ENCODE results near the gene ANKS1B.

DNA sequence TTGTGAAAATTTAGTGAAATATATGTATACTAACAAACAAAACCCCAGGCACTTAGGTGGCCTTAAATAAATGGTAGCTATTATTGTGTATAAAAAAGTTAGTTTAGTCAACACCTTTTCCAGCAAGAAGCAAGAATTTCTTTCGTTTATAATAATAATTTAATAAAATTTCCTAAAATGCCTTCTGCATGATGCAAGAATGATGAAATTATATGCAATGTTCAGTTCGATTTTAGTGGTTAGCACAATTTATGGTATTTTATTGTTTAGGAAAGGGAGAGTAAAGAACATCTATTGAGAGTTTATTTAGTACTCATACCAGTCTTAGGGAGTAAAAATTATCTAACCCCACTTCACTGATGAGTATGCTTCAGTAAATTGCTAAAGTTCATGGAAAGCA is 1048.9 kb downstream of the ANKS1B start:
- TF ChIP-seq, protein P1, sequence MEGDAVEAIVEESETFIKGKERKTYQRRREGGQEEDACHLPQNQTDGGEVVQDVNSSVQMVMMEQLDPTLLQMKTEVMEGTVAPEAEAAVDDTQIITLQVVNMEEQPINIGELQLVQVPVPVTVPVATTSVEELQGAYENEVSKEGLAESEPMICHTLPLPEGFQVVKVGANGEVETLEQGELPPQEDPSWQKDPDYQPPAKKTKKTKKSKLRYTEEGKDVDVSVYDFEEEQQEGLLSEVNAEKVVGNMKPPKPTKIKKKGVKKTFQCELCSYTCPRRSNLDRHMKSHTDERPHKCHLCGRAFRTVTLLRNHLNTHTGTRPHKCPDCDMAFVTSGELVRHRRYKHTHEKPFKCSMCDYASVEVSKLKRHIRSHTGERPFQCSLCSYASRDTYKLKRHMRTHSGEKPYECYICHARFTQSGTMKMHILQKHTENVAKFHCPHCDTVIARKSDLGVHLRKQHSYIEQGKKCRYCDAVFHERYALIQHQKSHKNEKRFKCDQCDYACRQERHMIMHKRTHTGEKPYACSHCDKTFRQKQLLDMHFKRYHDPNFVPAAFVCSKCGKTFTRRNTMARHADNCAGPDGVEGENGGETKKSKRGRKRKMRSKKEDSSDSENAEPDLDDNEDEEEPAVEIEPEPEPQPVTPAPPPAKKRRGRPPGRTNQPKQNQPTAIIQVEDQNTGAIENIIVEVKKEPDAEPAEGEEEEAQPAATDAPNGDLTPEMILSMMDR (IDR thresholded peaks at IDR 0.05): no peak
- TF ChIP-seq POLR2A (IDR thresholded peaks at IDR 0.05): no peak
